SK-N-SH treated with all-trans-retinoic acid at 6 μM for 48 hours (cell line): ENCODE measurements around the gene TBC1D2B.

ENCODE experiments used
- ATAC-seq: fragments of 200-7000 bp; cut with Tn5 transposase; 3 replicates; pipeline ENCODE4 v1.9.1; 2020; ENCODE audit warnings: mild to moderate bottlenecking, moderate library complexity
- BACH2 ChIP-seq: fragments of 250-450 bp; sonication (Bioruptor Pico); IDR thresholded peaks from 2 replicates; pipeline ENCODE4 v1.9.0; 2021; ENCODE audit warnings: mild to moderate bottlenecking, borderline replicate concordance
- CSDC2 ChIP-seq: fragments of 250-450 bp; sonication (Bioruptor Pico); IDR thresholded peaks from 2 replicates; pipeline ENCODE4 v1.5.0; 2020; ENCODE audit warnings: mild to moderate bottlenecking, moderate library complexity
- CSRNP3 ChIP-seq: fragments of 250-450 bp; sonication (Bioruptor Pico); IDR thresholded peaks from 2 replicates; pipeline ENCODE4 v1.5.1; 2021; ENCODE audit warnings: mild to moderate bottlenecking, moderate library complexity
- ESRRG ChIP-seq: fragments of 250-450 bp; sonication (Bioruptor Pico); IDR thresholded peaks from 2 replicates; pipeline ENCODE4 v1.6.1; 2021; ENCODE audit warnings: mild to moderate bottlenecking
- GLIS3 ChIP-seq: fragments of 250-450 bp; sonication (Bioruptor Pico); IDR thresholded peaks from 2 replicates; pipeline ENCODE4 v1.5.0; 2020; ENCODE audit warnings: mild to moderate bottlenecking, moderate library complexity
- ISL1 ChIP-seq: fragments of 250-450 bp; sonication (Bioruptor Pico); IDR thresholded peaks from 2 replicates; pipeline ENCODE4 v2.1.2; 2022; ENCODE audit warnings: mild to moderate bottlenecking, moderate library complexity
- OSR1 ChIP-seq: fragments of 250-450 bp; sonication (Bioruptor Pico); IDR thresholded peaks from 2 replicates; pipeline ENCODE4 v1.8.0; 2022; ENCODE audit warnings: moderate library complexity, mild to moderate bottlenecking, inconsistent platforms
- POU6F1 ChIP-seq: fragments of 250-450 bp; sonication (Bioruptor Pico); IDR thresholded peaks from 2 replicates; pipeline ENCODE4 v1.8.0; 2021; ENCODE audit warnings: low read depth, mild to moderate bottlenecking, moderate library complexity, borderline replicate concordance
- PPARA ChIP-seq: fragments of 250-450 bp; sonication (Bioruptor Pico); IDR thresholded peaks from 2 replicates; pipeline ENCODE4 v1.5.0; 2020; ENCODE audit warnings: mild to moderate bottlenecking, borderline replicate concordance
- RARB ChIP-seq: fragments of 250-450 bp; sonication (Bioruptor Pico); IDR thresholded peaks from 2 replicates; pipeline ENCODE4 v1.8.0; 2021; ENCODE audit warnings: mild to moderate bottlenecking, moderate library complexity
- SNAI2 ChIP-seq: fragments of 250-450 bp; sonication (Bioruptor Pico); IDR thresholded peaks from 2 replicates; pipeline ENCODE4 v1.5.0; 2020; ENCODE audit warnings: mild to moderate bottlenecking, moderate library complexity
- TCF4 ChIP-seq: fragments of 250-450 bp; sonication (Bioruptor Pico); IDR thresholded peaks from 2 replicates; pipeline ENCODE4 v1.8.0; 2021; ENCODE audit warnings: mild to moderate bottlenecking, moderate library complexity, borderline replicate concordance
- TOX ChIP-seq: fragments of 250-450 bp; sonication (Bioruptor Pico); IDR thresholded peaks from 2 replicates; pipeline ENCODE4 v1.8.0; 2021; ENCODE audit warnings: mild to moderate bottlenecking, moderate library complexity, borderline replicate concordance
- TSHZ2 ChIP-seq: fragments of 250-450 bp; sonication (Bioruptor Pico); IDR thresholded peaks from 2 replicates; pipeline ENCODE4 v1.5.0; 2020; ENCODE audit warnings: mild to moderate bottlenecking, moderate library complexity
- ZC3H10 ChIP-seq: fragments of 250-450 bp; sonication (Bioruptor Pico); IDR thresholded peaks from 2 replicates; pipeline ENCODE4 v1.5.1; 2021; ENCODE audit warnings: mild to moderate bottlenecking, moderate library complexity
- ZFP3 ChIP-seq: fragments of 250-450 bp; sonication (Bioruptor Pico); IDR thresholded peaks from 2 replicates; pipeline ENCODE4 v1.5.0; 2020; ENCODE audit warnings: mild to moderate bottlenecking, moderate library complexity
- ZFP30 ChIP-seq: fragments of 450-650 bp; formaldehyde crosslinking; IDR thresholded peaks from 2 replicates; pipeline ENCODE4 v1.5.0; 2022; ENCODE audit warnings: mild to moderate bottlenecking, moderate library complexity
- ZNF565 ChIP-seq: fragments of 450-650 bp; formaldehyde crosslinking; conservative IDR thresholded peaks from 2 replicates; pipeline ENCODE4 v1.5.0; 2020; ENCODE audit warnings: low read depth, mild to moderate bottlenecking, moderate library complexity
- ZNF70 ChIP-seq: fragments of 450-650 bp; formaldehyde crosslinking; IDR thresholded peaks from 2 replicates; pipeline ENCODE4 v1.5.0; 2020; ENCODE audit warnings: mild to moderate bottlenecking, moderate library complexity
- ZNF8 ChIP-seq: fragments of 450-650 bp; formaldehyde crosslinking; IDR thresholded peaks from 2 replicates; pipeline ENCODE4 v1.5.0; 2020; ENCODE audit warnings: mild to moderate bottlenecking, moderate library complexity

The TBC1D2B gene

GRCh38 chr15:78084449-78084750 is 6.9 kb upstream of the TBC1D2B start:
- TF ChIP-seq PPARA (CRISPR knock-in tag) = no peak
- no peak for TF ChIP-seq ZFP3 (CRISPR knock-in tag)
- TF ChIP-seq RARB = no peak
- no peak for TF ChIP-seq ZC3H10 (CRISPR knock-in tag)
- no peak for TF ChIP-seq CSDC2 (CRISPR knock-in tag)
- no peak for TF ChIP-seq ZFP30 (CRISPR knock-in tag)
- no peak for TF ChIP-seq POU6F1 (CRISPR knock-in tag)
- TF ChIP-seq, all 23 proteins: peak for 0
- no peak for ATAC-seq

- no peak for TF ChIP-seq ZNF8
- TF ChIP-seq SNAI2 (CRISPR knock-in tag) = no peak
- TF ChIP-seq CSRNP3 (CRISPR knock-in tag) = no peak
- no peak for TF ChIP-seq ZFP30 (CRISPR knock-in tag)
- no peak for TF ChIP-seq BACH2 (CRISPR knock-in tag)
- TF ChIP-seq RARB = no peak
- no peak for TF ChIP-seq ZFP3 (CRISPR knock-in tag)
- no peak; the same call in 2 of the 3 replicates for ATAC-seq
These were observed 6.4 kb upstream of the TBC1D2B start for GRCh38 chr15:78083687-78084448.

GRCh38 chr15:78083186-78083585 is 5.7 kb upstream of the TBC1D2B start:
- no peak for ATAC-seq
- no peak for TF ChIP-seq CSDC2 (CRISPR knock-in tag)
- no peak for TF ChIP-seq RARB
- TF ChIP-seq TSHZ2 (CRISPR knock-in tag) = no peak
- no peak for TF ChIP-seq ESRRG
- no peak for TF ChIP-seq ISL1 (CRISPR knock-in tag)
- no peak for TF ChIP-seq ZNF70 (CRISPR knock-in tag)
- TF ChIP-seq ZNF565 (CRISPR knock-in tag) = no peak
- TF ChIP-seq CSRNP3 (CRISPR knock-in tag) = no peak
- TF ChIP-seq ZFP3 (CRISPR knock-in tag) = no peak
- no peak for TF ChIP-seq PPARA (CRISPR knock-in tag)
- TF ChIP-seq ZNF8 = no peak
- TF ChIP-seq ZC3H10 (CRISPR knock-in tag) = no peak
- no peak for TF ChIP-seq GLIS3 (CRISPR knock-in tag)
- TF ChIP-seq POU6F1 (CRISPR knock-in tag) = no peak
- TF ChIP-seq TOX = no peak
- TF ChIP-seq OSR1 (CRISPR knock-in tag) = no peak
- no peak for TF ChIP-seq TCF4 (CRISPR knock-in tag)
- TF ChIP-seq, all 23 proteins: peak for 0
